WTC11 (cell line): ENCODE measurements around the gene LTK. TPM values are rescaled to one million over a fixed set of nuclear protein-coding genes. Genes with fewer than 3 reads are reported as not detected.

Experiments used
- ATAC-seq: fragments of 200-7000 bp; cut with Tn5 transposase; 2 replicates; pipeline ENCODE4 v1.10.0; 2021; ENCODE audit warnings: mild to moderate bottlenecking, moderate library complexity
- CTCF ChIA-PET: fragments of 300-600 bp; sonication (Branson Sonifier 250); formaldehyde crosslinking; loops from one replicate; lab custom pipeline; 2021; ENCODE audit warnings: antibody characterized with exemption; lab: Charles Lee
- POLR2A ChIA-PET: fragments of 350-600 bp; sonication (Branson Sonifier 250); formaldehyde crosslinking; loops from one replicate; lab custom pipeline; 2021; ENCODE audit warnings: antibody characterized with exemption; lab: Charles Lee
- DNase-seq: peaks from one replicate; pipeline ENCODE4 v3.0.0; 2021; ENCODE audit warnings: low spot score
- H3K27ac Mint-ChIP-seq: 2 replicates; pipeline ENCODE4 v1.8.0; 2021; ENCODE audit warnings: mixed read lengths
- H3K27me3 Mint-ChIP-seq: 2 replicates; pipeline ENCODE4 v1.8.0; 2021; ENCODE audit warnings: low read depth, mild to moderate bottlenecking, moderate library complexity, mixed read lengths
- H3K36me3 Mint-ChIP-seq: 2 replicates; pipeline ENCODE4 v1.8.0; 2021; ENCODE audit warnings: mixed read lengths
- H3K4me1 Mint-ChIP-seq: 2 replicates; pipeline ENCODE4 v1.8.0; 2022; ENCODE audit warnings: mixed read lengths
- H3K4me3 Mint-ChIP-seq: 2 replicates; pipeline ENCODE4 v1.8.0; 2021; ENCODE audit warnings: mild to moderate bottlenecking, moderate library complexity, mixed read lengths
- H3K9me3 Mint-ChIP-seq: 2 replicates; pipeline ENCODE4 v1.8.0; 2021; ENCODE audit warnings: mixed read lengths
- AFF4 ChIP-seq: sonication (generic); formaldehyde crosslinking; IDR thresholded peaks from 2 replicates; pipeline ENCODE4 v1.8.1; 2023; ENCODE audit warnings: mild to moderate bottlenecking, missing genetic modification reagents, borderline replicate concordance
- AR ChIP-seq: fragments of 250-450 bp; sonication (Bioruptor Pico); IDR thresholded peaks from 2 replicates; pipeline ENCODE4 v1.9.0; 2021; ENCODE audit warnings: mild to moderate bottlenecking
- ATF3 ChIP-seq: sonication (generic); formaldehyde crosslinking; conservative IDR thresholded peaks from 2 replicates; pipeline ENCODE4 v1.8.1; 2022; ENCODE audit warnings: mild to moderate bottlenecking, missing genetic modification reagents
- CREB1 ChIP-seq: sonication (generic); formaldehyde crosslinking; IDR thresholded peaks from 2 replicates; pipeline ENCODE4 v1.8.0; 2023; ENCODE audit warnings: mild to moderate bottlenecking, missing genetic modification reagents
- CREM ChIP-seq: sonication (generic); formaldehyde crosslinking; IDR thresholded peaks from 2 replicates; pipeline ENCODE4 v1.8.1; 2022; ENCODE audit warnings: mild to moderate bottlenecking, missing genetic modification reagents, moderate library complexity
- E2F1 ChIP-seq: sonication (generic); formaldehyde crosslinking; IDR thresholded peaks from 2 replicates; pipeline ENCODE4 v1.8.0; 2022; ENCODE audit warnings: mild to moderate bottlenecking, missing genetic modification reagents
- ESRRA ChIP-seq: sonication (generic); formaldehyde crosslinking; IDR thresholded peaks from 2 replicates; pipeline ENCODE4 v1.8.1; 2022; ENCODE audit warnings: mild to moderate bottlenecking, missing genetic modification reagents, borderline replicate concordance
- ETV6 ChIP-seq: sonication (generic); formaldehyde crosslinking; IDR thresholded peaks from 2 replicates; pipeline ENCODE4 v1.8.1; 2022; ENCODE audit warnings: mild to moderate bottlenecking, missing genetic modification reagents
- FOXK1 ChIP-seq: sonication (generic); formaldehyde crosslinking; IDR thresholded peaks from 2 replicates; pipeline ENCODE4 v1.8.0; 2022; ENCODE audit warnings: mild to moderate bottlenecking, moderate library complexity, missing genetic modification reagents
- FOXP1 ChIP-seq: sonication (generic); formaldehyde crosslinking; IDR thresholded peaks from 2 replicates; pipeline ENCODE4 v1.8.0; 2022; ENCODE audit warnings: missing genetic modification reagents, mild to moderate bottlenecking, moderate library complexity, borderline replicate concordance
- FOXP4 ChIP-seq: sonication (generic); formaldehyde crosslinking; IDR thresholded peaks from 2 replicates; pipeline ENCODE4 v1.8.0; 2022; ENCODE audit warnings: mild to moderate bottlenecking, missing genetic modification reagents
- IRF1 ChIP-seq: sonication (generic); formaldehyde crosslinking; IDR thresholded peaks from 2 replicates; pipeline ENCODE4 v1.8.0; 2023; ENCODE audit warnings: missing genetic modification reagents
- MYBL2 ChIP-seq: sonication (generic); formaldehyde crosslinking; IDR thresholded peaks from 2 replicates; pipeline ENCODE4 v1.8.1; 2023; ENCODE audit warnings: mild to moderate bottlenecking, moderate library complexity, missing genetic modification reagents
- NFYB ChIP-seq: sonication (generic); formaldehyde crosslinking; conservative IDR thresholded peaks from 2 replicates; pipeline ENCODE4 v1.8.0; 2022; ENCODE audit warnings: low read depth, missing genetic modification reagents
- TCF7 ChIP-seq: sonication (generic); formaldehyde crosslinking; IDR thresholded peaks from 2 replicates; pipeline ENCODE4 v1.8.0; 2022; ENCODE audit warnings: mild to moderate bottlenecking, low read depth, missing genetic modification reagents, moderate library complexity
- ZBTB43 ChIP-seq: sonication (generic); formaldehyde crosslinking; IDR thresholded peaks from 2 replicates; pipeline ENCODE4 v1.8.1; 2023; ENCODE audit warnings: mild to moderate bottlenecking, missing genetic modification reagents
- ZNF232 ChIP-seq: sonication (generic); formaldehyde crosslinking; IDR thresholded peaks from 2 replicates; pipeline ENCODE4 v1.8.0; 2022; ENCODE audit warnings: mild to moderate bottlenecking, missing genetic modification reagents
- ZNF263 ChIP-seq: sonication (generic); formaldehyde crosslinking; IDR thresholded peaks from 2 replicates; pipeline ENCODE4 v1.8.1; 2022; ENCODE audit warnings: low read depth, mild to moderate bottlenecking, moderate library complexity, missing genetic modification reagents
- ZNF512 ChIP-seq: sonication (generic); formaldehyde crosslinking; IDR thresholded peaks from 2 replicates; pipeline ENCODE4 v1.8.1; 2022; ENCODE audit warnings: missing genetic modification reagents, borderline replicate concordance
- total RNA-seq: library from RNA; stranded (reverse); gene quantifications from 3 replicates; pipeline ENCODE4 v1.2.3, GENCODE V29; 2021

LTK gene
- total RNA-seq, 1 experiment from 2014 or later = 0.66 TPM

GRCh38 chr15:41494190-41494921, 19.3 kb downstream of the LTK start:
- H3K27me3 Mint-ChIP-seq = peaks cover 89% of the 10 kb centered on the region
- peak; percentile 6 for ATAC-seq
- ChIA-PET POLR2A (no interaction called here), CTCF (interaction anchor here (1.8 to 5.1 kb wide), 4 partner anchors 9 to 29 kb away, joined by 6 to 38 read pairs (median 10); no protein-coding TSS in a partner anchor)
- H3K4me1 Mint-ChIP-seq = peaks cover 14% of the 10 kb centered on the region
- peak overlapping the region; percentile 54 for H3K4me3 Mint-ChIP-seq
- DNase-seq = peak; percentile 67
- H3K9me3 Mint-ChIP-seq = no peaks in the 10 kb centered on the region
- H3K27ac Mint-ChIP-seq = no peak overlapping the region
- H3K36me3 Mint-ChIP-seq = no peaks in the 10 kb centered on the region
- TF ChIP-seq NFYB (CRISPR knock-in tag) (peak; percentile 37), TCF7 (CRISPR knock-in tag) (peak; percentile 86; the same call in 1 of the 2 replicates), ZBTB43 (CRISPR knock-in tag) (peak; percentile 88; the same call in 1 of the 2 replicates), AR (no peak), ZNF232 (CRISPR knock-in tag) (0 out of 2 replicates have a peak, but pooled peaks have one; percentile 35), CREM (no peak), ZNF512 (CRISPR knock-in tag) (no peak), CREB1 (CRISPR knock-in tag) (peak; percentile 70; the same call in 1 of the 2 replicates), ATF3 (0 out of 2 replicates have a peak, but pooled peaks have one; percentile 52), FOXK1 (CRISPR knock-in tag) (peak; percentile 70; the same call in 1 of the 2 replicates), FOXP1 (CRISPR knock-in tag) (peak; percentile 76), ZNF263 (peak; percentile 95), ETV6 (CRISPR knock-in tag) (peak; percentile 70; the same call in 1 of the 2 replicates), FOXP4 (CRISPR knock-in tag) (peak; percentile 94), IRF1 (peak; percentile 36; the same call in 1 of the 2 replicates), MYBL2 (CRISPR knock-in tag) (peak; percentile 75), E2F1 (CRISPR knock-in tag) (no peak), ESRRA (CRISPR knock-in tag) (peak; percentile 77; the same call in 1 of the 2 replicates), AFF4 (CRISPR knock-in tag) (no peak)
